GM12878 (cell line): ENCODE measurements around the gene NR6A1. TPM values are rescaled to one million over a fixed set of nuclear protein-coding genes. Genes with fewer than 3 reads are reported as not detected.

Source experiments
- CBX5 ChIP-seq: sonication (generic); IDR thresholded peaks from 2 replicates; pipeline ENCODE4 v1.6.1; 2016; ENCODE audit warnings: low read depth, moderate library complexity, mild to moderate bottlenecking, inconsistent platforms
- MYB ChIP-seq: fragments of 150-350 bp; IDR thresholded peaks from 2 replicates; pipeline ENCODE4 v1.6.1; 2014; ENCODE audit warnings: mild to moderate bottlenecking, low read depth, low read length, borderline replicate concordance
- PRDM15 ChIP-seq: fragments of 450-650 bp; formaldehyde crosslinking; IDR thresholded peaks from 2 replicates; pipeline ENCODE4 v1.4.0; 2020; ENCODE audit warnings: mild to moderate bottlenecking, moderate library complexity
- ZNF592 ChIP-seq: fragments of 450-650 bp; IDR thresholded peaks from 2 replicates; pipeline ENCODE4 v1.6.1; 2017; ENCODE audit warnings: mild to moderate bottlenecking, moderate library complexity
- polyA plus RNA-seq, 11 experiments: library from polyadenylated mRNA; depleted of rRNA in 4 of 11; unstranded in 6 of 11; stranded (reverse) in 5 of 11; fragments of >200 nt; fragmentation: Nextera tagmentation in 4 of 11; fragmentation: Illumina TruSeq in 1 of 11; extraction: Ambion mirVana in 4 of 11; extraction: Trizol in 1 of 11; gene quantifications; 1 replicate in 1 of 11; 2 replicates in 10 of 11; pipeline versions ENCODE4 v1.2.1 to v1.2.3, GENCODE V29; 2011 to 2016; ENCODE audit warnings: inconsistent platforms in 2 of 11, missing spikeins in 2 of 11, low read depth in 1 of 11
- total RNA-seq, 4 experiments: library from RNA; depleted of rRNA in 3 of 4; stranded (reverse); fragments of >200 nt in 3 of 4; fragmentation: Illumina TruSeq in 1 of 4; extraction: Trizol in 1 of 4; gene quantifications; 2 replicates each; pipeline versions ENCODE4 v1.2.1 to v1.2.3, GENCODE V29; 2013 to 2021

The NR6A1 gene
- total and polyA plus RNA-seq, 10 of the 15 experiments (the other 5 are each of a cell fraction or from before 2014, with no cell fraction given): 1.2 to 9.2 (median 4.6) TPM

GRCh38 chr9:124781967-124782660 lies 11.0 kb upstream of the NR6A1 start (continued):
- TF ChIP-seq ZNF592 (no peak), MYB (no peak), PRDM15 (CRISPR knock-in tag) (no peak), CBX5 (no peak)
